ENCODE results near the gene LPAR5. TPM values are rescaled to one million over a fixed set of nuclear protein-coding genes. Genes with fewer than 3 reads are reported as not detected.
"Not testable (repeated sequence)": the region's sequence is repeated elsewhere in the genome, so short reads cannot be mapped to it uniquely, and the experiment has no call there.

LPAR5 gene
- total RNA-seq, 2 donors from 2014 or later, result 5.6 to 10.6 TPM

- Mint-ChIP-seq H3K27me3 (no peaks in the 10 kb centered on the region), H3K4me1 (ENCODE audit: low read depth in 2 of 2) (peaks cover 42 to 49% of the 10 kb centered on the region in 2 donors), H3K36me3 (peaks cover 11% of the 10 kb centered on the region), H3K27ac (no peak overlapping the region), H3K9me3 (no peaks in the 10 kb centered on the region), H3K4me3 (no peak overlapping the region)
- ATAC-seq (no peak), DNase-seq (ENCODE audit: low spot score) (no peak)
Observed at GRCh38 chr12:6608592-6609281, 27.0 kb downstream of the LPAR5 start.

GRCh38 chr12:6607751-6608591 is 27.8 kb downstream of the LPAR5 start:
- no peaks in the 10 kb centered on the region for H3K9me3 Mint-ChIP-seq
- ATAC-seq, result peak; percentile 38 to 55
- no peak overlapping the region for H3K4me3 Mint-ChIP-seq
- H3K27ac Mint-ChIP-seq, result no peak overlapping the region
- no peaks in the 10 kb centered on the region for H3K27me3 Mint-ChIP-seq
- peaks cover 44 to 49% of the 10 kb centered on the region in 2 donors for H3K4me1 Mint-ChIP-seq (ENCODE audit: low read depth in 2 of 2)
- peaks cover 11% of the 10 kb centered on the region for H3K36me3 Mint-ChIP-seq
- DNase-seq (ENCODE audit: low spot score), result no peak

GRCh38 chr12:6606331-6607131 is 29.2 kb downstream of the LPAR5 start:
- no peaks in the 10 kb centered on the region for H3K27me3 Mint-ChIP-seq
- H3K27ac Mint-ChIP-seq, result peak overlapping the region; percentile 83 to 86
- DNase-seq (ENCODE audit: low spot score) (peak; percentile 73), ATAC-seq (peak; percentile 54 to 55)
- H3K4me1 Mint-ChIP-seq (ENCODE audit: low read depth in 2 of 2), result peaks cover 45 to 50% of the 10 kb centered on the region in 2 donors
- no peak overlapping the region for H3K4me3 Mint-ChIP-seq
- H3K9me3 Mint-ChIP-seq, result no peaks in the 10 kb centered on the region
- H3K36me3 Mint-ChIP-seq, result peaks cover 21% of the 10 kb centered on the region

GRCh38 chr12:6605421-6606330 is 30.1 kb downstream of the LPAR5 start:
- Mint-ChIP-seq H3K36me3 (peaks cover 29% of the 10 kb centered on the region), H3K4me1 (ENCODE audit: low read depth in 2 of 2) (peaks cover 46 to 47% of the 10 kb centered on the region in 2 donors), H3K9me3 (no peaks in the 10 kb centered on the region), H3K4me3 (no peak overlapping the region), H3K27me3 (no peaks in the 10 kb centered on the region), H3K27ac (peak overlapping the region; percentile 83 to 86)
- no peak for DNase-seq (ENCODE audit: low spot score)
- ATAC-seq, result peak; percentile 0 to 28

GRCh38 chr12:6604259-6605029 is 31.3 kb downstream of the LPAR5 start:
- Mint-ChIP-seq H3K27ac (peak overlapping the region; percentile 83 to 86), H3K4me1 (ENCODE audit: low read depth in 2 of 2) (peaks cover 46 to 47% of the 10 kb centered on the region in 2 donors), H3K36me3 (peaks cover 35% of the 10 kb centered on the region), H3K4me3 (no peak overlapping the region), H3K27me3 (no peaks in the 10 kb centered on the region), H3K9me3 (no peaks in the 10 kb centered on the region)
- ATAC-seq (no peak), DNase-seq (ENCODE audit: low spot score) (no peak)

GRCh38 chr12:6603095-6603567 is 32.6 kb downstream of the LPAR5 start:
- Mint-ChIP-seq H3K4me1 (ENCODE audit: low read depth in 2 of 2) (peaks cover 46 to 47% of the 10 kb centered on the region in 2 donors), H3K9me3 (no peaks in the 10 kb centered on the region), H3K27me3 (no peaks in the 10 kb centered on the region), H3K27ac (peak overlapping the region; percentile 83 to 86), H3K36me3 (peaks cover 38% of the 10 kb centered on the region), H3K4me3 (no peak overlapping the region)
- ATAC-seq, result no peak
- DNase-seq (ENCODE audit: low spot score), result no peak

GRCh38 chr12:6602526-6602925 is 33.2 kb downstream of the LPAR5 start:
- Mint-ChIP-seq H3K4me3 (no peak overlapping the region), H3K27ac (peak overlapping the region; percentile 83 to 86), H3K9me3 (no peaks in the 10 kb centered on the region), H3K27me3 (no peaks in the 10 kb centered on the region), H3K36me3 (peaks cover 43% of the 10 kb centered on the region), H3K4me1 (ENCODE audit: low read depth in 2 of 2) (peaks cover 46 to 47% of the 10 kb centered on the region in 2 donors)
- ATAC-seq, result no peak
- DNase-seq (ENCODE audit: low spot score), result no peak

- not testable (repeated sequence) for H3K27ac Mint-ChIP-seq, ATAC-seq
Observed at GRCh38 chr12:6595673-6596072, 40.1 kb downstream of the LPAR5 start.

GRCh38 chr12:6592087-6592486 is 43.7 kb downstream of the LPAR5 start:
- Mint-ChIP-seq H3K36me3 (peaks cover 55% of the 10 kb centered on the region), H3K9me3 (no peaks in the 10 kb centered on the region), H3K4me3 (no peak overlapping the region)

More at GRCh38 chr12:6595673-6596072, 40.1 kb downstream of the LPAR5 start:
- peaks cover 5 to 14% of the 10 kb centered on the region in 2 donors for H3K4me1 Mint-ChIP-seq (ENCODE audit: low read depth in 2 of 2)
- H3K27me3 Mint-ChIP-seq; DNase-seq (ENCODE audit: low spot score); H3K4me3 Mint-ChIP-seq; H3K9me3 Mint-ChIP-seq: not testable (repeated sequence)
- H3K36me3 Mint-ChIP-seq, result peaks cover 58% of the 10 kb centered on the region

GRCh38 chr12:6586569-6586968 is 49.2 kb downstream of the LPAR5 start:
- H3K4me1 Mint-ChIP-seq (ENCODE audit: low read depth in 2 of 2); H3K4me3 Mint-ChIP-seq; H3K27ac Mint-ChIP-seq; H3K9me3 Mint-ChIP-seq; ATAC-seq; H3K27me3 Mint-ChIP-seq; DNase-seq (ENCODE audit: low spot score): not testable (repeated sequence)
- H3K36me3 Mint-ChIP-seq, result peaks cover 39% of the 10 kb centered on the region

More at GRCh38 chr12:6592087-6592486, 43.7 kb downstream of the LPAR5 start:
- ATAC-seq (no peak), DNase-seq (ENCODE audit: low spot score) (no peak)
- peaks cover 5 to 14% of the 10 kb centered on the region in 2 donors for H3K4me1 Mint-ChIP-seq (ENCODE audit: low read depth in 2 of 2)
- H3K27ac Mint-ChIP-seq, result peak overlapping the region in 1 of 2 donors; percentile 3
- H3K27me3 Mint-ChIP-seq, result no peaks in the 10 kb centered on the region

- no peak for DNase-seq (ENCODE audit: low spot score)
- H3K9me3 Mint-ChIP-seq, result no peaks in the 10 kb centered on the region
- H3K4me1 Mint-ChIP-seq (ENCODE audit: low read depth in 2 of 2), result peaks cover 0 to 2% of the 10 kb centered on the region in 2 donors
- peaks cover 40% of the 10 kb centered on the region for H3K36me3 Mint-ChIP-seq
- ATAC-seq, result no peak
- H3K4me3 Mint-ChIP-seq, result no peak overlapping the region
- H3K27ac Mint-ChIP-seq, result no peak overlapping the region
- no peaks in the 10 kb centered on the region for H3K27me3 Mint-ChIP-seq
Observed at GRCh38 chr12:6584293-6584692, 51.5 kb downstream of the LPAR5 start.

GRCh38 chr12:6582959-6583358 is 52.8 kb downstream of the LPAR5 start:
- DNase-seq (ENCODE audit: low spot score) (no peak), ATAC-seq (no peak)
- H3K4me3 Mint-ChIP-seq, result no peak overlapping the region
- no peaks in the 10 kb centered on the region for H3K9me3 Mint-ChIP-seq
- H3K27ac Mint-ChIP-seq, result no peak overlapping the region
- no peaks in the 10 kb centered on the region for H3K27me3 Mint-ChIP-seq
- peaks cover 45% of the 10 kb centered on the region for H3K36me3 Mint-ChIP-seq
- H3K4me1 Mint-ChIP-seq (ENCODE audit: low read depth in 2 of 2), result peaks cover 0 to 2% of the 10 kb centered on the region in 2 donors

Measured in natural killer cell treated with Interleukin-12 subunit alpha and Interleukin-12 subunit beta and Interleukin-15 and Interleukin-18, amount 100 ng/mL, for 72 hours (primary cell).